Esophagus mucosa (tissue), 1 donor: ENCODE measurements around the gene THSD7B. TPM values are rescaled to one million over a fixed set of nuclear protein-coding genes. Genes with fewer than 3 reads are reported as not detected.
A peak's percentile ranks its signal among the peaks of the same experiment; 100 is the strongest.

Source experiments
- ATAC-seq: fragments of 200-7000 bp; cut with Tn5 transposase; one replicate; pipeline ENCODE4 v1.9.1; 2020
- total RNA-seq: library from RNA; stranded (reverse); gene quantifications from one replicate; pipeline ENCODE4 v1.2.4, GENCODE V29; 2023
- donor health status: DM: yes; HTN: yes; CAD: no.

THSD7B gene
- total RNA-seq, 1 donor from 2014 or later, result 0.88 TPM

GRCh38 chr2:137206069-137206468, 440.7 kb downstream of the THSD7B start:
- ATAC-seq, result peak; percentile 89

GRCh38 chr2:137207030-137207429, 441.7 kb downstream of the THSD7B start:
- no peak for ATAC-seq

GRCh38 chr2:137208431-137208891, 443.1 kb downstream of the THSD7B start:
- ATAC-seq, result no peak

GRCh38 chr2:137210039-137210438, 444.7 kb downstream of the THSD7B start:
- ATAC-seq, result no peak

- ATAC-seq, result no peak
Measured at GRCh38 chr2:137211761-137212160, 446.4 kb downstream of the THSD7B start.

- ATAC-seq, result peak; percentile 88
Measured at GRCh38 chr2:137220438-137220993, 455.2 kb downstream of the THSD7B start.

- no peak for ATAC-seq
Measured at GRCh38 chr2:137221797-137222492, 456.6 kb downstream of the THSD7B start.

GRCh38 chr2:137223722-137224121, 458.4 kb downstream of the THSD7B start:
- no peak for ATAC-seq

GRCh38 chr2:137228566-137228965, 463.2 kb downstream of the THSD7B start:
- ATAC-seq, result no peak

GRCh38 chr2:137229834-137230233, 464.5 kb downstream of the THSD7B start:
- no peak for ATAC-seq

GRCh38 chr2:137231628-137232027, 466.3 kb downstream of the THSD7B start:
- ATAC-seq, result no peak

GRCh38 chr2:137232076-137232475, 466.7 kb downstream of the THSD7B start:
- no peak for ATAC-seq

- no peak for ATAC-seq
Measured at GRCh38 chr2:137233091-137233490, 467.7 kb downstream of the THSD7B start.

- ATAC-seq, result no peak
Measured at GRCh38 chr2:137237055-137237454, 471.7 kb downstream of the THSD7B start.

- ATAC-seq, result no peak
Measured at GRCh38 chr2:137238065-137238464, 472.7 kb downstream of the THSD7B start.

GRCh38 chr2:137249463-137250130, 484.3 kb downstream of the THSD7B start:
- no peak for ATAC-seq

GRCh38 chr2:137250401-137250800, 485.1 kb downstream of the THSD7B start:
- ATAC-seq, result no peak

GRCh38 chr2:137251045-137251444, 485.7 kb downstream of the THSD7B start:
- ATAC-seq, result no peak

- ATAC-seq, result no peak
Measured at GRCh38 chr2:137252934-137253333, 487.6 kb downstream of the THSD7B start.

GRCh38 chr2:137254052-137254451, 488.7 kb downstream of the THSD7B start:
- no peak for ATAC-seq

- ATAC-seq, result no peak
Measured at GRCh38 chr2:137255345-137255744, 490.0 kb downstream of the THSD7B start.

GRCh38 chr2:137255990-137256389, 490.6 kb downstream of the THSD7B start:
- peak; percentile 76 for ATAC-seq

- no peak for ATAC-seq
Measured at GRCh38 chr2:137261881-137262585, 496.7 kb downstream of the THSD7B start.
